ENCODE results near the gene LRRC8B. TPM values are rescaled to one million over a fixed set of nuclear protein-coding genes. Genes with fewer than 3 reads are reported as not detected.

Gene LRRC8B
- total and polyA plus RNA-seq, 9 of the 15 experiments (the other 6 are each of a cell fraction or from before 2014, with no cell fraction given): 4.3 to 43.7 (median 14.4) TPM

DNA sequence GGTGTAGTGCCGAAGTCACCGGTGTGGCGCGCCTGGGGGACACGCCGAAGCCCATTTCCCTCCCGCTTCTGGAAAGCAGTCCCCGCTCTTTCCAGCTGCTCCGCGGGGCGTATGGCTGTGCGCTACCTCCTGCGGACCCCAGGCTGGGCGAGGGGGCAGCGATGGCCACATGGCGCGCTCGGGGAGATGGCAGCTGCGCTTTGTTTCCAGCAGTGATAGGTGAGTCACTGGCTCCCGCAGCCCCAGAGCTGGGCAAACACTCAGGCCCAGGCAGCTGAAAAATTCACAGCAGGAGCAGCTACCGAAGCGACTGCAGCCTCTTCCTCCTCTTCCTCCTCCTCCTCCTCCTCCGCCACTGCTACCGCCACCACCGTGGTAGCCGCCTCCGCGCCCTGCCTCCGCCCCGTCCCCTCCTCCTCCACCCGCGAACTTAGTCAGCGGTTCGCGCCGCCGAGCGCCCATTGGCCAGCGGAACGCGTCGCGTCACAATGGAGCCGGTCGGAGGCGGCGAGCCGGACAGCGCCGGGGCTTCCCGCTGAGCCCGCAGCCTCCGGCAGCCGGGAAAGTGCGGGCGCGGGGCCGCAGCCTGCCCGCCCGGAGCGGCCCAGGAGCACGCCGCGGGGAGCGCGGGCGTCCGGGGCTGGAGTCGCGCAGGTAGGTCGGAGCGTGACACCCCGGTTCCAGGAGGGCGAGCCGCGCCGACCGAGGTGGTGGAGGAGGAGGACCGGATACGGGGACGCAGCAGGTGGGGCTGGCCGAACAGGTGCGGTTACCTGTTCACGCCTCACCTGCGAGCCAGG lies at the start of gene LRRC8B (continued):
- TF ChIP-seq ZNF778 (CRISPR knock-in tag; IDR thresholded peaks at IDR 0.05) (no peak), SREBF2 (CRISPR knock-in tag; IDR thresholded peaks at IDR 0.05) (no peak), HMG20B (CRISPR knock-in tag; IDR thresholded peaks at IDR 0.05) (no peak), ESRRB (CRISPR knock-in tag; IDR thresholded peaks at IDR 0.05; ENCODE audit: borderline replicate concordance) (no peak), GATA2 (CRISPR knock-in tag; IDR thresholded peaks at IDR 0.05) (no peak), SAFB2 (IDR thresholded peaks at IDR 0.05; ENCODE audit: borderline replicate concordance, low read depth, low read length, severe bottlenecking) (no peak), LEF1 (IDR thresholded peaks at IDR 0.05) (no peak), ZNF184 (CRISPR knock-in tag; IDR thresholded peaks at IDR 0.05) (no peak), SMARCB1 (IDR thresholded peaks at IDR 0.05; ENCODE audit: insufficient read length, low read depth) (no peak), MBD2 (IDR thresholded peaks at IDR 0.05; ENCODE audit: borderline replicate concordance, low read depth) (peak; percentile 39; the same call in 1 of the 2 replicates), SNIP1 (IDR thresholded peaks at IDR 0.05; ENCODE audit: low read depth) (no peak; the same call in 1 of the 2 replicates), BCL6 (CRISPR knock-in tag; IDR thresholded peaks at IDR 0.05) (no peak), ZNF77 (CRISPR knock-in tag; IDR thresholded peaks at IDR 0.05) (no peak), BCOR (IDR thresholded peaks at IDR 0.05) (peak; percentile 53; the same call in 1 of the 2 replicates), KLF10 (CRISPR knock-in tag; IDR thresholded peaks at IDR 0.05) (no peak), RBM15 (IDR thresholded peaks at IDR 0.05; ENCODE audit: insufficient read depth, low read length) (no peak), ZFP36 (IDR thresholded peaks at IDR 0.05; ENCODE audit: low read depth, low read length, partially characterized antibody) (no peak), PHF20 (IDR thresholded peaks at IDR 0.05; ENCODE audit: partially characterized antibody) (peak; percentile 70), CTBP1 (IDR thresholded peaks at IDR 0.05; ENCODE audit: borderline replicate concordance) (peak; percentile 96), KAT7 (CRISPR knock-in tag; IDR thresholded peaks at IDR 0.05; ENCODE audit: borderline replicate concordance) (peak; percentile 98), PCBP2 (IDR thresholded peaks at IDR 0.05; ENCODE audit: low read depth, low read length, poor library complexity, severe bottlenecking) (no peak)
- TF ChIP-seq, protein P1, sequence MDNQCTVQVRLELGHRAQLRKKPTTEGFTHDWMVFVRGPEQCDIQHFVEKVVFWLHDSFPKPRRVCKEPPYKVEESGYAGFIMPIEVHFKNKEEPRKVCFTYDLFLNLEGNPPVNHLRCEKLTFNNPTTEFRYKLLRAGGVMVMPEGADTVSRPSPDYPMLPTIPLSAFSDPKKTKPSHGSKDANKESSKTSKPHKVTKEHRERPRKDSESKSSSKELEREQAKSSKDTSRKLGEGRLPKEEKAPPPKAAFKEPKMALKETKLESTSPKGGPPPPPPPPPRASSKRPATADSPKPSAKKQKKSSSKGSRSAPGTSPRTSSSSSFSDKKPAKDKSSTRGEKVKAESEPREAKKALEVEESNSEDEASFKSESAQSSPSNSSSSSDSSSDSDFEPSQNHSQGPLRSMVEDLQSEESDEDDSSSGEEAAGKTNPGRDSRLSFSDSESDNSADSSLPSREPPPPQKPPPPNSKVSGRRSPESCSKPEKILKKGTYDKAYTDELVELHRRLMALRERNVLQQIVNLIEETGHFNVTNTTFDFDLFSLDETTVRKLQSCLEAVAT (IDR thresholded peaks at IDR 0.05): 0 out of 4 replicates have a peak, but pooled peaks of 1 of the 2 experiments have one; percentile 31
- TF ChIP-seq, protein P2, sequence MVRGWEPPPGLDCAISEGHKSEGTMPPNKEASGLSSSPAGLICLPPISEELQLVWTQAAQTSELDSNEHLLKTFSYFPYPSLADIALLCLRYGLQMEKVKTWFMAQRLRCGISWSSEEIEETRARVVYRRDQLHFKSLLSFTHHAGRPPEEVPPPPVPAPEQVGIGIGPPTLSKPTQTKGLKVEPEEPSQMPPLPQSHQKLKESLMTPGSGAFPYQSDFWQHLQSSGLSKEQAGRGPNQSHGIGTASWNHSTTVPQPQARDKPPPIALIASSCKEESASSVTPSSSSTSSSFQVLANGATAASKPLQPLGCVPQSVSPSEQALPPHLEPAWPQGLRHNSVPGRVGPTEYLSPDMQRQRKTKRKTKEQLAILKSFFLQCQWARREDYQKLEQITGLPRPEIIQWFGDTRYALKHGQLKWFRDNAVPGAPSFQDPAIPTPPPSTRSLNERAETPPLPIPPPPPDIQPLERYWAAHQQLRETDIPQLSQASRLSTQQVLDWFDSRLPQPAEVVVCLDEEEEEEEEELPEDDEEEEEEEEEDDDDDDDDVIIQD (CRISPR knock-in tag; IDR thresholded peaks at IDR 0.05): no peak
- TF ChIP-seq, protein P3, sequence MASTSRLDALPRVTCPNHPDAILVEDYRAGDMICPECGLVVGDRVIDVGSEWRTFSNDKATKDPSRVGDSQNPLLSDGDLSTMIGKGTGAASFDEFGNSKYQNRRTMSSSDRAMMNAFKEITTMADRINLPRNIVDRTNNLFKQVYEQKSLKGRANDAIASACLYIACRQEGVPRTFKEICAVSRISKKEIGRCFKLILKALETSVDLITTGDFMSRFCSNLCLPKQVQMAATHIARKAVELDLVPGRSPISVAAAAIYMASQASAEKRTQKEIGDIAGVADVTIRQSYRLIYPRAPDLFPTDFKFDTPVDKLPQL (IDR thresholded peaks at IDR 0.05; ENCODE audit: extremely low read depth, insufficient read length): no peak
- TF ChIP-seq, protein P4, sequence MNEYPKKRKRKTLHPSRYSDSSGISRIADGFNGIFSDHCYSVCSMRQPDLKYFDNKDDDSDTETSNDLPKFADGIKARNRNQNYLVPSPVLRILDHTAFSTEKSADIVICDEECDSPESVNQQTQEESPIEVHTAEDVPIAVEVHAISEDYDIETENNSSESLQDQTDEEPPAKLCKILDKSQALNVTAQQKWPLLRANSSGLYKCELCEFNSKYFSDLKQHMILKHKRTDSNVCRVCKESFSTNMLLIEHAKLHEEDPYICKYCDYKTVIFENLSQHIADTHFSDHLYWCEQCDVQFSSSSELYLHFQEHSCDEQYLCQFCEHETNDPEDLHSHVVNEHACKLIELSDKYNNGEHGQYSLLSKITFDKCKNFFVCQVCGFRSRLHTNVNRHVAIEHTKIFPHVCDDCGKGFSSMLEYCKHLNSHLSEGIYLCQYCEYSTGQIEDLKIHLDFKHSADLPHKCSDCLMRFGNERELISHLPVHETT (CRISPR knock-in tag; conservative IDR thresholded peaks at IDR 0.05 in 1 of 2, IDR thresholded peaks at IDR 0.05 in 1 of 2): peak in 1 of 2 experiments; percentile 55; a peak in 1 of 4 replicates
